ENCODE measurements around the gene TLX2. TPM values are rescaled to one million over a fixed set of nuclear protein-coding genes. Genes with fewer than 3 reads are reported as not detected.

Gene TLX2
- total RNA-seq, 1 experiment from 2014 or later = not detected

GRCh38 chr2:74556159-74556558, 41.9 kb downstream of the TLX2 start:
- H3K36me3 ChIP-seq (ENCODE audit: insufficient read depth, low read length, poor library complexity, severe bottlenecking) = peaks cover 7% of the 10 kb centered on the region
- H3K9me3 ChIP-seq (ENCODE audit: low read depth, low read length, poor library complexity, severe bottlenecking) = no peaks in the 10 kb centered on the region
- H3K27me3 ChIP-seq (replicated peaks; ENCODE audit: insufficient read depth, low read depth, low read length, poor library complexity) = no peaks in the 10 kb centered on the region
- intact Hi-C loops (cut with micrococcal nuclease; ENCODE audit: unreplicated experiment) = no loop called here
- ChIA-PET CTCF (no interaction called here), POLR2A (ENCODE audit: low non-redundant PET) (no interaction called here)
- no peak for DNase-seq (ENCODE audit: low spot score)
- H3K4me1 ChIP-seq (ENCODE audit: insufficient read depth, low read length, poor library complexity, severe bottlenecking) = no peaks in the 10 kb centered on the region
- no TSS peak for BruUV-seq (replicated peaks)
- H3K27ac ChIP-seq (ENCODE audit: low read depth, low read length, poor library complexity, severe bottlenecking) = no peak overlapping the region
- no peak for TF ChIP-seq EZH2 (IDR thresholded peaks at IDR 0.05; ENCODE audit: borderline replicate concordance, low read depth, low read length, poor library complexity, severe bottlenecking)
- TF ChIP-seq CTCF (conservative IDR thresholded peaks at IDR 0.05; ENCODE audit: low read depth, low read length) = no peak
- H3K4me3 ChIP-seq (ENCODE audit: low read depth, low read length, poor library complexity, severe bottlenecking) = no peak overlapping the region

GRCh38 chr2:74556831-74557370, 42.7 kb downstream of the TLX2 start:
- DNase-seq (ENCODE audit: low spot score) = no peak
- Histone ChIP-seq H3K27ac (ENCODE audit: low read depth, low read length, poor library complexity, severe bottlenecking) (no peak overlapping the region), H3K9me3 (ENCODE audit: low read depth, low read length, poor library complexity, severe bottlenecking) (no peaks in the 10 kb centered on the region), H3K36me3 (ENCODE audit: insufficient read depth, low read length, poor library complexity, severe bottlenecking) (peaks cover 7% of the 10 kb centered on the region), H3K27me3 (replicated peaks; ENCODE audit: insufficient read depth, low read depth, low read length, poor library complexity) (no peaks in the 10 kb centered on the region), H3K4me3 (ENCODE audit: low read depth, low read length, poor library complexity, severe bottlenecking) (no peak overlapping the region), H3K4me1 (ENCODE audit: insufficient read depth, low read length, poor library complexity, severe bottlenecking) (no peaks in the 10 kb centered on the region)
- TF ChIP-seq EZH2 (IDR thresholded peaks at IDR 0.05; ENCODE audit: borderline replicate concordance, low read depth, low read length, poor library complexity, severe bottlenecking) (no peak), CTCF (conservative IDR thresholded peaks at IDR 0.05; ENCODE audit: low read depth, low read length) (no peak)
- POLR2A ChIA-PET (ENCODE audit: low non-redundant PET) = no interaction called here
- CTCF ChIA-PET = no interaction called here
- no TSS peak for BruUV-seq (replicated peaks)
- intact Hi-C loops (cut with micrococcal nuclease; ENCODE audit: unreplicated experiment) = no loop called here

GRCh38 chr2:74558284-74559230, 44.3 kb downstream of the TLX2 start:
- Histone ChIP-seq H3K36me3 (ENCODE audit: insufficient read depth, low read length, poor library complexity, severe bottlenecking) (peaks cover 7% of the 10 kb centered on the region), H3K9me3 (ENCODE audit: low read depth, low read length, poor library complexity, severe bottlenecking) (no peaks in the 10 kb centered on the region), H3K27me3 (replicated peaks; ENCODE audit: insufficient read depth, low read depth, low read length, poor library complexity) (no peaks in the 10 kb centered on the region), H3K27ac (ENCODE audit: low read depth, low read length, poor library complexity, severe bottlenecking) (no peak overlapping the region), H3K4me1 (ENCODE audit: insufficient read depth, low read length, poor library complexity, severe bottlenecking) (no peaks in the 10 kb centered on the region), H3K4me3 (ENCODE audit: low read depth, low read length, poor library complexity, severe bottlenecking) (no peak overlapping the region)
- intact Hi-C loops (cut with micrococcal nuclease; ENCODE audit: unreplicated experiment) = no loop called here
- TF ChIP-seq EZH2 (IDR thresholded peaks at IDR 0.05; ENCODE audit: borderline replicate concordance, low read depth, low read length, poor library complexity, severe bottlenecking) (no peak), CTCF (conservative IDR thresholded peaks at IDR 0.05; ENCODE audit: low read depth, low read length) (no peak)
- no TSS peak for BruUV-seq (replicated peaks)
- POLR2A ChIA-PET (ENCODE audit: low non-redundant PET) = interaction anchor here (0.6 kb wide), 1 partner anchor 87 kb away, joined by 26 read pairs; no protein-coding TSS in a partner anchor
- CTCF ChIA-PET = no interaction called here
- no peak for DNase-seq (ENCODE audit: low spot score)
